GM12873 (cell line): ENCODE measurements around the gene RNF208.

Experiments used
- CTCF ChIP-seq: IDR thresholded peaks from 2 replicates; pipeline ENCODE4 v1.5.1; 2012; ENCODE audit warnings: low read depth, mild to moderate bottlenecking, moderate library complexity, low read length, control low read depth; ENCODE audit not compliant: insufficient read depth; ENCODE audit errors: missing control alignments

Gene RNF208

GRCh38 chr9:137213160-137214060 lies 8.6 kb downstream of the RNF208 start:
- no peak for TF ChIP-seq CTCF

GRCh38 chr9:137212520-137212919 lies 9.5 kb downstream of the RNF208 start:
- TF ChIP-seq CTCF, result no peak

GRCh38 chr9:137211532-137211931 lies 10.5 kb downstream of the RNF208 start:
- TF ChIP-seq CTCF, result no peak

- no peak for TF ChIP-seq CTCF
Observed at GRCh38 chr9:137206602-137207001, 15.4 kb downstream of the RNF208 start.

GRCh38 chr9:137205126-137206069 lies 16.6 kb downstream of the RNF208 start, which contains the start of the genes NDOR1 and TMEM203:
Gene NDOR1, plus strand, starts transcription at chr9:137205700. Its CDS starts 78 bp downstream, at chr9:137205778.
Gene TMEM203, minus strand, starts transcription at chr9:137205648. Its CDS starts 234 bp downstream, at chr9:137205414.
- no peak for TF ChIP-seq CTCF

GRCh38 chr9:137204731-137205125 lies 17.3 kb downstream of the RNF208 start:
- no peak for TF ChIP-seq CTCF

- no peak for TF ChIP-seq CTCF
Observed at GRCh38 chr9:137202966-137203365, 19.1 kb downstream of the RNF208 start.
